SJCRH30 (cell line): ENCODE results near the gene TMTC4. TPM values are rescaled to one million over a fixed set of nuclear protein-coding genes. Genes with fewer than 3 reads are reported as not detected.
A peak's percentile ranks its signal among the peaks of the same experiment; 100 is the strongest.

Source experiments
- DNase-seq, 2 experiments: peaks; one replicate each; pipeline ENCODE4 v3.0.0-alpha.2; 2015 to 2020
- H3K27ac ChIP-seq: fragments of 250-450 bp; sonication (Bioruptor Pico); 2 replicates; pipeline ENCODE4 v1.5.1; 2020; ENCODE audit warnings: mild to moderate bottlenecking, moderate library complexity
- H3K27me3 ChIP-seq: fragments of 250-450 bp; sonication (Bioruptor Pico); 2 replicates; pipeline ENCODE4 v1.5.1; 2020; ENCODE audit warnings: mild to moderate bottlenecking, moderate library complexity
- H3K36me3 ChIP-seq: fragments of 250-450 bp; sonication (Bioruptor Pico); 2 replicates; pipeline ENCODE4 v1.5.1; 2020; ENCODE audit warnings: mild to moderate bottlenecking, moderate library complexity
- H3K4me1 ChIP-seq: fragments of 250-450 bp; sonication (Bioruptor Pico); 2 replicates; pipeline ENCODE4 v1.5.1; 2020; ENCODE audit warnings: mild to moderate bottlenecking, moderate library complexity
- H3K4me3 ChIP-seq: fragments of 250-450 bp; sonication (Bioruptor Pico); 2 replicates; pipeline ENCODE4 v1.5.1; 2020; ENCODE audit warnings: mild to moderate bottlenecking, moderate library complexity
- H3K9me3 ChIP-seq: fragments of 250-450 bp; sonication (Bioruptor Pico); replicated peaks from 2 replicates; pipeline ENCODE4 v1.5.1; 2020; ENCODE audit warnings: mild to moderate bottlenecking, moderate library complexity
- total RNA-seq: library from RNA; depleted of rRNA; stranded (reverse); fragments of >200 nt; shearing (Covaris generic); gene quantifications from 2 replicates; pipeline ENCODE4 v1.2.3, GENCODE V29; 2014

Gene TMTC4
- total RNA-seq, 1 experiment from 2014 or later = 25.0 TPM

DNA sequence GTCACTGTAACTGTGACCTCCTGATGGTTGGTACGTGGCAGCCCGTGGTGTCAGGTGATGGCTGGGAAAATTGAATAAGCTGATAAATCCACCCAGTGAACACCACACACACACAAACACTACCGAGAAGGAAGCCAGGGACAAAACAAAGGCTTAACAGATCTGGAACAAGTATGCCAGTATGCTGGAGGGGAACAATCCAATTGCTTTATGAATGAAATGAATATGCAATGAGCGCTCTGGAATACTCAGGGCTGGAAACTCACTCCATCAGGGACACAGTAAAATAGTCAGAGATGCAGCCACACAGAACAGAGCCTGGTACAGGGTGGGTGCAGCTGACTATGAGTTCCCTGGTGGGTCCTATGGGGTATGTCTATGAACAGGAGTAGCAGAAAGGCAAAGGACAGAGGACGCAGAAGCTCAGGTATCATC lies 16.7 kb downstream of the TMTC4 start:
- Histone ChIP-seq H3K36me3 (no peaks in the 10 kb centered on the region; the same call in none of the 2 replicates), H3K27ac (no peak overlapping the region), H3K4me1 (no peaks in the 10 kb centered on the region), H3K4me3 (no peak overlapping the region), H3K9me3 (no peaks in the 10 kb centered on the region), H3K27me3 (no peaks in the 10 kb centered on the region)
- DNase-seq = no peak

- Histone ChIP-seq H3K4me1 (no peaks in the 10 kb centered on the region), H3K27ac (no peak overlapping the region), H3K9me3 (no peaks in the 10 kb centered on the region), H3K36me3 (no peaks in the 10 kb centered on the region; the same call in none of the 2 replicates), H3K27me3 (no peaks in the 10 kb centered on the region), H3K4me3 (no peak overlapping the region)
- no peak for DNase-seq
Observed at GRCh38 chr13:100652510-100652909, 22.1 kb downstream of the TMTC4 start.

- no peak overlapping the region for H3K4me3 ChIP-seq
- H3K4me1 ChIP-seq = no peaks in the 10 kb centered on the region
- no peaks in the 10 kb centered on the region for H3K27me3 ChIP-seq
- H3K27ac ChIP-seq = no peak overlapping the region
- H3K9me3 ChIP-seq = no peaks in the 10 kb centered on the region
- no peak for DNase-seq
- no peaks in the 10 kb centered on the region; the same call in 1 of the 2 replicates for H3K36me3 ChIP-seq
Observed at GRCh38 chr13:100650326-100650725, 24.3 kb downstream of the TMTC4 start.

DNA sequence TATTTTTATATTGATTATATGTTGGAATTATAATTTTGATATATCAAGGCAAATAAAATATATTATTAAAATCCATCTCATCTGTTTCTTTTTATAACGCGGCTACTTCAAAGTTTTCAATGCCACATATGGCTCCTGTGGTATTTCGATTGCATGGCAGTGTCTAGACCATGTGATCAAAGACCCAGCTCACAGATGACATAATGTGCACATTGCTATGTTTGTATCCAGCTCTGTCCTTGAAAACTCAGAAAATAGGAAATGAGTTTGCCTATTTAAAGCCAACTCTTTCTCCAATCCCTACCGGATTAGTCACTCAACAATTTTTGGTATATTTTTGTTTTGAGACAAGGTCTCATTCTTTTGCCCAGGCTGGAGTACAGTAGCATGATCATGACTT lies 26.2 kb downstream of the TMTC4 start:
- Histone ChIP-seq H3K27ac (no peak overlapping the region), H3K27me3 (no peaks in the 10 kb centered on the region), H3K9me3 (no peaks in the 10 kb centered on the region), H3K36me3 (no peaks in the 10 kb centered on the region), H3K4me1 (no peaks in the 10 kb centered on the region), H3K4me3 (no peak overlapping the region)
- DNase-seq = no peak

GRCh38 chr13:100646871-100647270 lies 27.7 kb downstream of the TMTC4 start:
- no peak overlapping the region for H3K27ac ChIP-seq
- no peaks in the 10 kb centered on the region for H3K4me1 ChIP-seq
- H3K4me3 ChIP-seq = no peak overlapping the region
- no peak for DNase-seq
- no peaks in the 10 kb centered on the region for H3K27me3 ChIP-seq
- H3K36me3 ChIP-seq = no peaks in the 10 kb centered on the region
- H3K9me3 ChIP-seq = no peaks in the 10 kb centered on the region

- no peaks in the 10 kb centered on the region for H3K27me3 ChIP-seq
- DNase-seq = peak in 1 of 2 experiments; percentile 11
- H3K4me1 ChIP-seq = no peaks in the 10 kb centered on the region
- H3K36me3 ChIP-seq = no peaks in the 10 kb centered on the region
- no peak overlapping the region for H3K27ac ChIP-seq
- no peak overlapping the region for H3K4me3 ChIP-seq
- no peaks in the 10 kb centered on the region for H3K9me3 ChIP-seq
Observed at GRCh38 chr13:100646030-100646673, 28.4 kb downstream of the TMTC4 start.

GRCh38 chr13:100645382-100645781 lies 29.2 kb downstream of the TMTC4 start:
- H3K4me3 ChIP-seq = no peak overlapping the region
- no peaks in the 10 kb centered on the region for H3K27me3 ChIP-seq
- no peak for DNase-seq
- H3K9me3 ChIP-seq = no peaks in the 10 kb centered on the region
- H3K4me1 ChIP-seq = no peaks in the 10 kb centered on the region
- H3K36me3 ChIP-seq = no peaks in the 10 kb centered on the region
- H3K27ac ChIP-seq = no peak overlapping the region

GRCh38 chr13:100644371-100644770 lies 30.2 kb downstream of the TMTC4 start:
- H3K4me3 ChIP-seq = no peak overlapping the region
- DNase-seq = no peak

GRCh38 chr13:100637796-100638195 lies 36.8 kb downstream of the TMTC4 start:
- Histone ChIP-seq H3K9me3 (no peaks in the 10 kb centered on the region), H3K4me3 (no peak overlapping the region), H3K27ac (no peak overlapping the region), H3K4me1 (no peaks in the 10 kb centered on the region), H3K36me3 (peaks cover 4% of the 10 kb centered on the region; the same call in 1 of the 2 replicates), H3K27me3 (no peaks in the 10 kb centered on the region)
- no peak for DNase-seq

More at GRCh38 chr13:100644371-100644770, 30.2 kb downstream of the TMTC4 start:
- no peaks in the 10 kb centered on the region for H3K36me3 ChIP-seq
- H3K9me3 ChIP-seq = no peaks in the 10 kb centered on the region
- no peaks in the 10 kb centered on the region for H3K27me3 ChIP-seq
- no peak overlapping the region for H3K27ac ChIP-seq
- no peaks in the 10 kb centered on the region for H3K4me1 ChIP-seq

DNA sequence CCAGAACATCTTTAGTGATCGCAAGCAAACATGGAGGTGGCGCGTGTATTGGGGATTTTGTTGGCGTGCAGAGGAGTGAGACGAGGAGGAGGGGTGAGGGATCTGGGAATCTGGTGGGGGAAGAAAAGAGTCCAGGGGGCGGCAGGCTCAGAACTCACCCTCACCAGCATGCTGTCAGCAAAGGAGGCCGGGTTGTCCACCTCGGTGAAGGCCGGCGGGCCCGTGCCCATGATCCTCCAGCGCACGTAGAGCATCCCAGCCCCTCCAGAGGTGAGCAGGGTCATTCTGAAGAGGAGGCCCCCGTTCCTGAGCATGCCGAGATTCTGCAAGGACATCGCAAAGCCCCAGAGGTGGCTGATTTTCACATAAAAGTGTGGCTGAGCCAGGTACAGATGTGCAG lies 37.2 kb downstream of the TMTC4 start:
- Histone ChIP-seq H3K4me3 (no peak overlapping the region), H3K27me3 (no peaks in the 10 kb centered on the region), H3K36me3 (peaks cover 4% of the 10 kb centered on the region), H3K4me1 (no peaks in the 10 kb centered on the region), H3K27ac (no peak overlapping the region), H3K9me3 (no peaks in the 10 kb centered on the region)
- no peak for DNase-seq

DNA sequence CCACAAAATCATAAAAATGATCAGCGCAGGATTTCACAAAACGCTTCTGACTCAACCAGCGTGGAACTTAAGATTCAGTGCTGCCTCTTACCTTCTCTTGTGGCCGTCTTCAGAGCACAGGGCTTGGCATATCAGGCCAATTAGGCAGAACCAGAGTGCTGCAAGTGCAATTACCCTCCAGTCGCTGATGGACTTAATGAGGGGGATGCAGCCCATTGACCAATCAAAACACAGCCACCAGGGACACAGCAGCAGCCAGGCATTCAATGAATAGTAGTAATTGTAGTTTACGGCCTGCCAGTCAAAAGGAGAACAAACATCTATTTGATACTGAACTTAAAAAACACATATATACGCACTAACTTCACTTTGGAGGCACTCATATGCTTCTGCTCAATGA lies 38.2 kb downstream of the TMTC4 start:
- no peaks in the 10 kb centered on the region for H3K4me1 ChIP-seq
- no peaks in the 10 kb centered on the region for H3K27me3 ChIP-seq
- H3K27ac ChIP-seq = no peak overlapping the region
- no peak for DNase-seq
- peaks cover 4% of the 10 kb centered on the region for H3K36me3 ChIP-seq
- H3K9me3 ChIP-seq = no peaks in the 10 kb centered on the region
- H3K4me3 ChIP-seq = no peak overlapping the region

GRCh38 chr13:100636004-100636403 lies 38.6 kb downstream of the TMTC4 start:
- Histone ChIP-seq H3K27me3 (no peaks in the 10 kb centered on the region), H3K4me1 (no peaks in the 10 kb centered on the region), H3K36me3 (peaks cover 4% of the 10 kb centered on the region), H3K9me3 (no peaks in the 10 kb centered on the region), H3K27ac (no peak overlapping the region), H3K4me3 (no peak overlapping the region)
- no peak for DNase-seq

- H3K36me3 ChIP-seq = peaks cover 4% of the 10 kb centered on the region
- H3K9me3 ChIP-seq = no peaks in the 10 kb centered on the region
- no peak overlapping the region for H3K27ac ChIP-seq
- H3K27me3 ChIP-seq = no peaks in the 10 kb centered on the region
- no peaks in the 10 kb centered on the region for H3K4me1 ChIP-seq
- no peak for DNase-seq
- no peak overlapping the region for H3K4me3 ChIP-seq
Observed at GRCh38 chr13:100634696-100635095, 39.9 kb downstream of the TMTC4 start.

GRCh38 chr13:100633461-100633860 lies 41.1 kb downstream of the TMTC4 start:
- H3K9me3 ChIP-seq = no peaks in the 10 kb centered on the region
- DNase-seq = no peak
- H3K27ac ChIP-seq = no peak overlapping the region
- no peak overlapping the region for H3K4me3 ChIP-seq
- peaks cover 4% of the 10 kb centered on the region for H3K36me3 ChIP-seq
- no peaks in the 10 kb centered on the region for H3K27me3 ChIP-seq
- H3K4me1 ChIP-seq = no peaks in the 10 kb centered on the region

- Histone ChIP-seq H3K36me3 (peaks cover 4% of the 10 kb centered on the region), H3K4me1 (no peaks in the 10 kb centered on the region), H3K9me3 (no peaks in the 10 kb centered on the region), H3K4me3 (no peak overlapping the region), H3K27ac (no peak overlapping the region), H3K27me3 (no peaks in the 10 kb centered on the region)
- DNase-seq = no peak
Observed at GRCh38 chr13:100630555-100630954, 44.0 kb downstream of the TMTC4 start.

DNA sequence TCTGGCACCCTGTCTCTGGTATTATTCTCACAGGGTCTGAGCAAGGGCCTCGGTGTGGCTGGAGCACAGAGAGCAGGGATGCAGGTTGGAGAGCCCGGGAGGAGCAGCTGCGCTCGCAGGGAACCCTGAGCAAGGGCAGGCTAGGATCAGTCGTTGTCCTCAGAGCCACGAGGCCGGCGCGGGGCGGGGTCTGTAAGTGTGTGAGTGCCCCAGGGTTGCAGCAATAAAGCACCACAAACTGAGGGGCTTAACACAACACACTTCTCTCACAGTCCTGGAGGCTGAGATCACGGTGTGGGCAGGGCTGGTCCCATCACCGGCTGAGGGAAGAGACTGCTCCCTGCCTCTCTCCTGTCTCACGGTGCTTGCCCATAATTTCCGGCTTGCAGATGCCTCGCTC lies 47.5 kb downstream of the TMTC4 start:
- H3K27ac ChIP-seq = no peak overlapping the region
- H3K4me1 ChIP-seq = no peaks in the 10 kb centered on the region
- H3K9me3 ChIP-seq = no peaks in the 10 kb centered on the region
- H3K27me3 ChIP-seq = no peaks in the 10 kb centered on the region
- no peak for DNase-seq
- no peaks in the 10 kb centered on the region; the same call in 1 of the 2 replicates for H3K36me3 ChIP-seq
- no peak overlapping the region for H3K4me3 ChIP-seq
